OCI-M1 (cell line): ENCODE results near the gene AFP.

ENCODE experiments used
- DNase-seq: peaks from one replicate; lab custom pipeline; 2025; lab: John Stamatoyannopoulos, UW

AFP gene

DNA sequence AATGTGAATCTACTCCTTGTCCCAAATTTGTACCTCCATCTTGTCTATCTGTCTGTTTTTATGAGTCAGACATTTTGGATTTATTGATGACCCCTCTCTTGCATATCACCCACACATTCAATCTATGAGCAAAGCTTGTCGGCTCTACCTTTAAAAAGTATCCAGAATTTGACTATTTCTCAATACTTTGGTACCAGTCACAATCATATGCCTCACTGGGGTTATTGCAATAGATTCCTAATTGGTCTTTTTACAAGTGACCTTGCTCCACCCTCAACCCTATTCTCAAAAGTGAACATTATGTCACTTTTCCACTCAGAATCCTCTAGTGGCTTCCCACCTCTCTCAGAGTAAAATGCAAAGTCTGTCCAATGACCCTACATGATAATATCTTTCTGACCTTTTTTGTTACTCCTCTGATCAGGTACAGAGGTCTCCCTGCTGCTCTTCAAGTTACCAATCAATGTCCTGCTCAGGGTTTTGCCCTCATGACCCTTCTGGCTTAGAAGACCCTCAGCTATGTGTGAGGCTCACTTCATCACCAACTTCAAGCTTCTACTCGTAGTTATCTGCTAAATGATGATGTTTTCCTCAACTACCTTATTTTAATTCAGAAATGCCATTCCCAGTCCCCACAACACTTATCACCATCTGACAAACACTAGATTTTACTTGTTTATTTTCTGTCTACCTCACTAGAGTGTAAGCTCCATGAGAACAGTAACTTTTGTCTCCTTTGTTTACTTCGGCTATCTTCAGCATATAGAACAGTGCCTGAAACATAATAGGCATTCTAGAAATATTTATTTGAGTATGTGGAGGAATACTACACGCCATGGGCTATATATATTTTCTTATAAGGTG lies 22.4 kb downstream of the AFP start:
- DNase-seq: no peak

DNA sequence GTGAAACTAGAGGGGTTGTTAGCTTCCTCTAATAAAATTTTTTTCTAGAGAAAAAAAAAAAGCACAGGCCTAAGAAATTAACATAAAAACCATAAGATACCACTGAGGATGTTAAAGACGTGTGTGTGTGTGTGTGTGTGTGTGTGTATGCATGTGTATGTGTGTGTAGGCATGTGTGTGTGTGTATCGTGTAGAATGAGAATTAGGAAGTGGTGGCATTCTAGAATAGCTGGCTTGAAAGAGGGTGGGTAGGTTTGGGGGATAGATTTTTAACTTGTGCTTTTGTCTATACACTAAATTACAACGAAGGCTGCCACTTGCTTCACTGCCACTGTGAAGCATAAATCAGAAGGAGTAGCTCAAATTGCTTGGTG lies 23.0 kb downstream of the AFP start:
- no peak for DNase-seq

- no peak for DNase-seq
Observed at GRCh38 chr4:73460913-73461522, 25.0 kb downstream of the AFP start.

- no peak for DNase-seq
Observed at GRCh38 chr4:73468170-73468569, 32.1 kb downstream of the AFP start.

- DNase-seq: no peak
Observed at GRCh38 chr4:73470728-73471127, 34.7 kb downstream of the AFP start.

GRCh38 chr4:73477176-73477575 lies 41.2 kb downstream of the AFP start:
- DNase-seq: no peak

DNA sequence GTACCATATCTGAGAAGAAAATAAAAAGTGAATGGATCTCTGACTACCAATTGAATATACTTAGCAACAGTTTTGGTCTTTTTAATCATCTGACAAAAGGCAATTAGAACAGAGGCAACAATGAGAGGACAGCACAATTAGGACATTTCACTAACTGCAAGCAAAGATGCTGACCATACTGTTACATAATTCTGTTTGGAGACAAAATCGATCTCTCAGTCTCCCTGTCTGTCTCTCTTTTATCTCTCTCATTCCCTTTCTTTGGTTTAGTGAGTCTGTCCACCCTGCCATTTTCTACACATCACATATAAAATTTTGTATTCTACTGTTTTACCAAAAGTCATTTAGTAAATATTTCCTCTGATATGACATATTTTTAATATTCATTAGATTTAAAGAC lies 43.3 kb downstream of the AFP start:
- DNase-seq: no peak

- no peak for DNase-seq
Observed at GRCh38 chr4:73481358-73481757, 45.3 kb downstream of the AFP start, which contains the start of gene AFM. TSS of gene AFM (plus strand) at chr4:73481745. CDS start at chr4:73481776, 31 bp downstream.

- DNase-seq: no peak
Observed at GRCh38 chr4:73485085-73485484, 49.1 kb downstream of the AFP start.

DNA sequence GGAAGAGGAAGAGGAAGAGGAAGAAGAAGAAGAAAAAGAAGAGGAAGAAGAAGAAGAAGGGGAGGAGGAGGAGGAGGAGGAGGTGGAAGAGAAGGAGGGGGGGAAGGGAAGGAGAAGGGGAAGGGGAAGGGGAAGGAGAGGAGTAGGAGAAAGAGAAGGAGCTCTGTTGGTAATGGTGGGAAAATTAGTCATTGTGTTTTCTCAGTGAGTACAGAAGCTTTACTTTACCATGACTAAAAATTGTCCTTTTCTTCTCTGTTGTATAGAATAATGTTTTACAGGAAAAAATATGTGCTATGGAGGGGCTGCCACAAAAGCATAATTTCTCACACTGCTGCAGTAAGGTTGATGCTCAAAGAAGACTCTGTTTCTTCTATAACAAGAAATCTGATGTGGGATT lies 49.6 kb downstream of the AFP start:
- no peak for DNase-seq

DNA sequence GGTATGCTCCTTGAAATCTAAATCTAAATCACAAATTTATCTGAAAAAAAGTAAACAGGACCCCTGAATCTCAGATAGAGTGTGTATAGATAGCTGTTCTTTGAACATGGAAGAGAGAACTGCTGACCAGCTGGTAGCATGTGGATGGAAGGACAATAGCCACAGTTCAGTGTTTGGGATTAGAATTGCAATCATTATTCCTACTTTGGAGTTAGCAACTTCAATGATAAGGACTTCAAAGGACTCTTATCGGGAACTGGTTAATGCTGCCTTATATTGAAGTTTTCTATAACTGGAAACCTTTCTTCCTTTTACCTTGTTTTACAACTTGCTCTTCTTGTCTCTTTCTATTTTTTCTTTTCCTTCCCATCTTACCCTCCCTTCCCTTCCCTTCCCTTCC lies 50.5 kb downstream of the AFP start:
- no peak for DNase-seq

- DNase-seq: no peak
Observed at GRCh38 chr4:73487233-73487632, 51.2 kb downstream of the AFP start.

DNA sequence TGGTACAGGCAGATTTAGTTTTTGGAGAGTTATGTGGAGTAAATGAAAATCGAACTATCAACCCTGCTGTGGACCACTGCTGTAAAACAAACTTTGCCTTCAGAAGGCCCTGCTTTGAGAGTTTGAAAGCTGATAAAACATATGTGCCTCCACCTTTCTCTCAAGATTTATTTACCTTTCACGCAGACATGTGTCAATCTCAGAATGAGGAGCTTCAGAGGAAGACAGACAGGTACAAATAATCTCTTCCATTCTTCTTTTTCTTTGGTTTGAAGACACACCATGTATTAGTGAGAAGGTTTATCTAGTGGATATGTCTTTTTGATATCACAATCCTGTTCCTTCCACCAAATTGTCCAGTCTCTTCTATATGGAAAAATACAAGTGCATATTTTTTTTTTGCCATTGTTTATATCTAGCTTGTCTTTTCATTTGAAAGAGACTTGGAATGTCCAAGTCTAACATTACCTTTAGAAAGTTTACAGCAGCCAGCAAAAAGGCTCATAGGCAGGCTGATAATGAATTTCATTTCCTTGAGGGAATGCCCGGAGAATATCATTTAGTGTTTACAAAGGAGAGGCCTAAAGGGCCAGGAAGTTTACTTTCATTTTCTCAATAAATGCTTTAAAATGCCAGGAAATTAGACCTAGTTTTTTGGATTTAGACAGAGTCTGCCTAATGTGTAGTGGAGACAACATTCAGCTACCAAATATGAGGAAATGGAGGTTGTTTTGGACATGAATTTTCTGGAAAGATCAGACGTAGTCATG lies 64.2 kb downstream of the AFP start:
- DNase-seq: peak; percentile 37

DNA sequence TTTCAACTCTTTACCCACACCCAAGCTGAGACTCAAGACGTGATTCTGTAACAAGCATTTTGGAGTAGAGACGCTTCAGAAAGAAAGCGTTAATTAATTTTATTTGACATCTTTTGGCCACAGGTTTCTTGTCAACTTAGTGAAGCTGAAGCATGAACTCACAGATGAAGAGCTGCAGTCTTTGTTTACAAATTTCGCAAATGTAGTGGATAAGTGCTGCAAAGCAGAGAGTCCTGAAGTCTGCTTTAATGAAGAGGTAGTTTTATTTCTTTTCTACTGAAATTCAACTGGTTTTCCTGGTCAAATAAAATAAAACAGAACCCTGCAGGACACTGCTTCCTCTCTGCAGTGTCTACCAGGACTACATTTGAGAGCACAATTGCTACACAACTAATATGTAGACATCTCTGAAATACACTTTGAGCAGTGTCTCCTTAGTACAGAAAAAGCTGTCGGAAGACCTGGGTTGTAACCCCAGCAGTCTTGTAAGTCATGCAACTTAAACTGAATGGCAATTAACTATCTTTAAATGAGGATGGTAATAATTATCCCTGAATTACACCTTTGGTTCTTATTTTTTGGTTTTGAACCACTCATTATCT lies 65.7 kb downstream of the AFP start:
- DNase-seq: no peak

DNA sequence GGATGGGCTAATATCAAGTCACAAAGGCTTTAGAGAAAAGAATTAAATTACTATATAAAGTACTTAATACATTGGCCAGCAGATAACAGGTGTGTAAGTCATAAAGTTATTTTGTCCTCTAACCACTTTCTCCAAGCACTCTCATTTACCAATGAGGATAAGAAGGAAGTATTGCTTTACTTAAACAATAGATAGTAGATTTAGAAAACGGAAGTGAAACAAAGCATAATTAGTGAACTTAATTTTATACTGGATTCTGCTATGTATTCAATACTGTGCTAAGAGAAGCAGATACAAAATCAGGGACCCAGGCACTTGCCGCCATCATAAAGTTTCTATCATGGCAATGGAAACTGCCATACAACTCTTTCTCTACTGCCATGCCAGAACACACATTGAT lies 69.5 kb downstream of the AFP start:
- DNase-seq: no peak
